AG09319 (cell line): Measurements from ENCODE around the gene CCDC102B.

ENCODE experiments used
- DNase-seq: peaks from one replicate; pipeline ENCODE4 v3.0.0-alpha.2; 2010; ENCODE audit warnings: low read depth; ENCODE audit errors: extremely low read depth
- TF ChIP-seq, protein P1 (sequence below): IDR thresholded peaks from 2 replicates; pipeline ENCODE4 v1.5.1; 2011; ENCODE audit warnings: low read depth, mild to moderate bottlenecking, inconsistent platforms, low read length, moderate library complexity

The CCDC102B gene

DNA sequence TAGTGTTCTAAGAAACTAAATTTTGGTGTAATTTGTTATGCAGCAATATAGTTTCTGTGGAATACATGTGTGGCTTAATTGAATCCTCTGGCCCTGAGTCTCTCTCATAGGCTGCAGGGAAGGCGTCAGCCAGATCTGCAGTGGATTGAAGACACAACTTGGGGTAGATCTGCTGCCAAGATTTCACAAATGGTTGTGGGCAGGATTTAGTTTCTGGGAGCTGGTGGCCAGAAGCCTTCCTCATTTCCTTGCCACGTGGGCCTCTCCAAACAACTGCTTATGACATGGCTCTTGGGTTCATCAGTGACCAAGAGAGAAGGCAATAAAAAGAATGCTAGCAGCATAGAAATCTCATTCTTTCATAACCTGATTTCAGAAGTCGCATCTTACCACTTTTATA, 28.2 kb downstream of the CCDC102B start:
- TF ChIP-seq, protein P1, sequence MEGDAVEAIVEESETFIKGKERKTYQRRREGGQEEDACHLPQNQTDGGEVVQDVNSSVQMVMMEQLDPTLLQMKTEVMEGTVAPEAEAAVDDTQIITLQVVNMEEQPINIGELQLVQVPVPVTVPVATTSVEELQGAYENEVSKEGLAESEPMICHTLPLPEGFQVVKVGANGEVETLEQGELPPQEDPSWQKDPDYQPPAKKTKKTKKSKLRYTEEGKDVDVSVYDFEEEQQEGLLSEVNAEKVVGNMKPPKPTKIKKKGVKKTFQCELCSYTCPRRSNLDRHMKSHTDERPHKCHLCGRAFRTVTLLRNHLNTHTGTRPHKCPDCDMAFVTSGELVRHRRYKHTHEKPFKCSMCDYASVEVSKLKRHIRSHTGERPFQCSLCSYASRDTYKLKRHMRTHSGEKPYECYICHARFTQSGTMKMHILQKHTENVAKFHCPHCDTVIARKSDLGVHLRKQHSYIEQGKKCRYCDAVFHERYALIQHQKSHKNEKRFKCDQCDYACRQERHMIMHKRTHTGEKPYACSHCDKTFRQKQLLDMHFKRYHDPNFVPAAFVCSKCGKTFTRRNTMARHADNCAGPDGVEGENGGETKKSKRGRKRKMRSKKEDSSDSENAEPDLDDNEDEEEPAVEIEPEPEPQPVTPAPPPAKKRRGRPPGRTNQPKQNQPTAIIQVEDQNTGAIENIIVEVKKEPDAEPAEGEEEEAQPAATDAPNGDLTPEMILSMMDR, result no peak
- DNase-seq, result no peak

DNA sequence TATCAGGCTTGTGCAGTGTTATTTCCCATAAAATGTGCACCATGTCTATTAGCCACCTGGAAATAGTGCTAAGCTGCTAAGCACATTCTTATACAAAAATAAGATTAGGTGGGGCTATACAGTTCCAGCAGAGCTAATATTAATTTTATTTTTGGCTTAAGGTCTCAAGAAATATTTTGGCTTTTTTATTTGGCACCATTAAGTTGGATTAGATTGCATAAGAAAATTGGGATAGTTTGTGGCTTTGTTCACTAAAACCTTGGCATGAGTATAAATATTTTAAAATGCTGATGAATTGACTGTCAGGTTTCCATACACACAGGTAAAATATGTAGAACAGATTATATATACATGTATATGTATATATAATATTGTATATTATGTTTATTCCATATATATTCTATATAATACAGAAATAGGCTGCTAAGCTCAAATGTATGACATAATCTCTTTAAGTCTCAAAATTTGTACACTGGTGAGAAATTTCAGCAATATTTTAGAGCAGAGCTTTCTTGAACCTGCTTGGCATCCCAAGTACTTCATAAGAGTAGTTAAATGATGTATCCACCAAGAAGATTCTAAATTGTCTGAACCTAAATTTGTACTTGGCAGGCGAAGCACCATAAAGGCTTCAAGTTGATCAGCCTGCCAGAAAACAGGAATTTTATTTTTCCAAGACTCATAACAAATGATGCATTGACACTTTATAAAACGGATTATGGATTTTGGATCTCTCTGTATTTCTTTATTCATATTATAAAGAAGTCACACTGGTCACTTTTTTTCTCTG, 32.6 kb downstream of the CCDC102B start:
- no peak for DNase-seq
- TF ChIP-seq, protein P1, result no peak

DNA sequence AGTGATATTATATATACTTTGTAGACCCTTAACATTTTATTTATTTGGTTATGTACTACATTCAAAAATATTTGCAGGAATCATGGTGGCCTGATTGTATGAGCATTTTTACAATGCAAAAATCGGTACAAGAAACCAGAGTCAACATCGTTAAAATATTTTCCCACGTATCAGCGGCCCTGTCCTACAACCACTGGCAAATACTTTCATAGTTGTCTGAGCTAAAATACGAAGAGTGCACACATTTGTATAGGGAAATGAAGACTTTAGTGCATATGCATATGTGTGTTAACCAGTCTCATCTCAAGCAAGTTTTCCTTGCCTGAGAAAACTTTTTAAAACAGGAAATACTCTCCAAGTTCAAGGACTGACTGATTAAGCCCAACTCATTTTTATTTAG, 35.9 kb downstream of the CCDC102B start:
- TF ChIP-seq, protein P1, result no peak
- DNase-seq, result no peak

DNA sequence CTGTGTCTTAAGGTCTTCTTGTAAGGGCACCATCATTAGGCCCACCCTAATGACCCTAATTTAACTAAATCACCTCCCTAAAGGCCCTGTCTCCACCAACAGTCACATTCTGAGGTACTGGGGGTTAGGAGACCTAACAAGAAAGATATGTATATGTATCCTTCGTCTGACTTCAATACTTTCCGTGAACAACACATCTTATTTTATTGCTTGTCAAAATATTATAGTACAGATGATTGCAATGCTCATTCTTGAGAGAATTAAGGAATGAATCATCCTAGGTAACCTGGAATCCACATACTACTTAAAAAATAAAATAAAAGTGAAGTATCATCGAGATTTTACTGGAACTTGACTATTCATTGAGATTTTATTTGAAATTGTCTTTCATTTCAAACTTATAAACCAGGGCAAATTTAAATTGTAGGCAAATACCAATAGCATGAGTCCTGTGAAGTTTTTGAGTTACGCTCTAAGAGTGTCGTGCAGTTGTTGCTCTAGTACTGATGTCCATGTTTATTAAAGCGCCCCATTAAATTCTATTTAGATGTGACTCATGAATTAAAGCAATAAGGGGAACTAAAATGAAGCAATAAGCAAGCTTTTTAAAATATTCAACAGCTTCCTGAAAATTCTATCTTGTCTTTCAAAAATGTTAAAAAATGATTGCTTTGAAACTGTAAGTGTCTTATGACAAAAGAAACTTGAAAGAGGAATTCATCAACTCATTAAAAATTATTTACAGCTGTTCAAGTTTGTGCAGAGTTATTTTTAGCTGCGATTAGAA, 40.0 kb downstream of the CCDC102B start:
- TF ChIP-seq, protein P1, result no peak
- peak; percentile 35 for DNase-seq

DNA sequence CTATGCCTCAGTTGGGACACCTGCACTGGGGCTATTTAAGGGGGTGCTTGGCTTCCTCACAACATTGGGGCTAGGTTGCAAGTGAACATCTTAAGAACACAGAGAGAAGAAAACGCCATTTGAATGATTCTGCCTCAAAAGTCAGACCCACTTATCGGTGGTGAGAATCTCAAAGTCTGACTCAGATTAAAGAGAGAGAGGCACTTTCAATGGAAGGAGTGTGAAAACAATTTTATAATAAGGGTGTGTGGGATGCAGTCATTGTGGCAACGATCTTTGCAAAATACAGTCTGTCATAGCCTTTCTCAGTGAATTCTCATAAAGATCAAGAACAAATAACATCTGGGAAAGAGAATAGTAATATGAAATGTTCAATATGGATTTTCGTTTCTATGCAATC, 41.8 kb downstream of the CCDC102B start:
- TF ChIP-seq, protein P1, result no peak
- no peak for DNase-seq

DNA sequence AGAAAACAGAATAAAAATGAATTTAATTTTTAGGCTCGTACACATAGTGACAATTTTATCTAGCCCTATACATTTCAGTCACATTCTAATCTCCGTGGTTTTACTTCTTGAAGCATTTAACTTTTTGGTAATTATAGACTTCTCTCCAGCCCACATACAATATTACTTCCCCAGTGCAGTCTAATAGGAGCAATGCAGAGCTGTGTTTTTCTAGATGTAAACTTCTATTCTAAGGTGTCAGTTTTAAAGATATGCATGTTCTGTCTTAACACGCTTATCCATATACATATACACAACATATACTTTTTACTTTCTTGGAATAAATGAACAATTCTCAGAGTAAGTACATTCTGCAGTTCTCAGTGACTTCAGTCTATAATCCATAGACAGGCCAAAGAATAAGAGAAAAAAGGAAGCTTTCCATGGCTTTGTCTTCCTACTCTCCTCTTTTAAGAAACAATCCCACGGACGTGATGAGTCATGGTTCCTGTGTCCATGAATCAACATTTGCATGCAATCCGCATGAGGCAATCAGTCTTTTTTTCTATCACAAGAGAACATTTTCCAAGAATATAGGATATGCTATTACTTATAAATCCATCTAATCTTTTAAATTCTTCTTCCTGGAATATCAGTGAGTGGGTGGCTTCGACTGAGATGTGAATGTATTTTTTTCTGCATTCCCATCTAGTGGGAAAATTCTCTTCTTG, 42.8 kb downstream of the CCDC102B start:
- DNase-seq, result peak; percentile 73
- TF ChIP-seq, protein P1, result no peak
